ENCODE data around the gene PRRX1. TPM values are rescaled to one million over a fixed set of nuclear protein-coding genes. Genes with fewer than 3 reads are reported as not detected.

PRRX1 gene
- total RNA-seq, 5 donors from 2014 or later (not counting 1 experiment from before 2014, with no cell fraction given), result 0.07 to 0.50 (median 0.41) TPM; not detected in 2

DNA sequence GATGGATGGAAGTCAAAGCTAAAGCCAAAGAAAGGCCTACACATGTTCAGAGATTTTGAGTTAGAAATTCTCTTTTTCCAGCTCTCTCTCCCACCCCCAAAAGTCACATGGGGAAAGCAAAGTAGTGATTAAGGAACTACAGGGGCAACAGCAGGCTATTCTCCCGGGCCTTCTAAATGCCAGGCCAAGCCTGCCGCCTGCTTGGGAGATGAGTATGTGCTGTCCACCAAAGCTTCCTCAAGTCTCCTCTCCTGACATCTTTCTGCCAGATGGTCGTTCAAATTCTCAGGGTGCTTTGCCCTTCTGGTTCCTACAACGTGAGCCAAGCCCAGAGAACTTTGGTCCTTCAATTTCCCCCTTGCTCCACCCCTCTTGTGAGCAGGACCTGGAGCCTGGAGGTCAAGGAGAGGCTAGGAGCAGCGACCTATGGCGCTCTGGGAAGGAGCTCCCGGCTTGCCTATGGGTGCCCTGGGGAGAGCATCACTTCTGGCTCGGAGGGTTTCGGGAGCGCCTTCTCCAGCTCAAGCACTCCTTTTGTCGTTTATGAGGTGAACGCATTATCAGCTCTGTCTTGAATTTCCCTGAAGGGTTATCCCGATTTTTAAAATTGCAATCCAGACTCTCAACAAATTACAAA lies 4.4 kb upstream of the PRRX1 start:
- peaks cover 0 to 5% of the 10 kb centered on the region in 2 experiments for H3K4me1 ChIP-seq (ENCODE audit: control insufficient read depth in 1 of 2, extremely low read depth in 1 of 2, insufficient read depth in 2 of 2, low read length in 2 of 2)
- no peak overlapping the region for H3K4me3 ChIP-seq (ENCODE audit: control insufficient read depth in 1 of 2, extremely low read depth in 1 of 2, low read length in 1 of 2)
- ChIA-PET CTCF (no interaction called here), POLR2A (no interaction called here)
- no peaks in the 10 kb centered on the region for H3K36me3 ChIP-seq (ENCODE audit: control insufficient read depth in 2 of 2, extremely low read depth in 1 of 2, insufficient read depth in 1 of 2, low read length in 1 of 2)
- H3K27me3 ChIP-seq (replicated peaks in 1 of 2; ENCODE audit: control insufficient read depth in 2 of 2, extremely low read depth in 1 of 2, insufficient read depth in 2 of 2, low read length in 1 of 2), result peaks cover 13 to 45% of the 10 kb centered on the region in 2 experiments
- ATAC-seq (replicated peaks in 1 of 4) (no peak), DNase-seq (no peak)
- Mint-ChIP-seq H3K27me3 (peaks cover 69 to 71% of the 10 kb centered on the region in 2 donors), H3K36me3 (no peaks in the 10 kb centered on the region), H3K9me3 (no peaks in the 10 kb centered on the region), H3K27ac (no peak overlapping the region), H3K4me1 (peaks cover 16 to 22% (median 21%) of the 10 kb centered on the region in 3 donors), H3K4me3 (no peak overlapping the region)
- no peak overlapping the region for H3K27ac ChIP-seq (ENCODE audit: low read length)
- no peaks in the 10 kb centered on the region for H3K9me3 ChIP-seq
- 45% methylated on average over 6 of the region's 13 CpGs for WGBS (ENCODE audit: insufficient coverage)

DNA sequence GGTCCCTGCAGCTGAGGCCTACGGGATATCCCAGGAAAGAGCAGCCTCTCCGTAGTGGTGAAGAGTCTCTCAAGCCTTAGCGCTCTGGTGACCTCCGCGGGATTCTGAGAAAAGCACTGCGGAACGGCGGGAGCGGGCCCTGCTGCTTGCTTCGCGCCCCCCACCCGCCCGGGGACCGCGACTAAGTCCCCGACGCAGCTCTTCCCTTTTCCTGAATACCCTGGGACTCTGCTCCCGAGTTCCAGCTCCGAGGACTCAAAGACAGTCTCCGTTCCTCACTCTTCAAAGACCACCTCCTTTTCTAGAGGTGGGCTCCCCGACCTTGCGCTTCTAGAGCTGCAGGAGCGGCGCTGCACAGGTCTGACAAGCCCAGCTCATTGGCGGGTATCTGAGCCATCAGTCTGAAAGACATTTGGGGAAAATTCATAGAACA lies 3.6 kb upstream of the PRRX1 start:
- Mint-ChIP-seq H3K27me3 (peaks cover 72 to 74% of the 10 kb centered on the region in 2 donors), H3K4me1 (peaks cover 18 to 30% (median 27%) of the 10 kb centered on the region in 3 donors), H3K36me3 (no peaks in the 10 kb centered on the region), H3K4me3 (no peak overlapping the region), H3K9me3 (no peaks in the 10 kb centered on the region), H3K27ac (no peak overlapping the region)
- ChIA-PET POLR2A (no interaction called here), CTCF (no interaction called here)
- DNase-seq (no peak), ATAC-seq (replicated peaks in 1 of 4) (no peak)
- no peaks in the 10 kb centered on the region for H3K36me3 ChIP-seq (ENCODE audit: control insufficient read depth in 2 of 2, extremely low read depth in 1 of 2, insufficient read depth in 1 of 2, low read length in 1 of 2)
- peaks cover 16 to 53% of the 10 kb centered on the region in 2 experiments for H3K27me3 ChIP-seq (replicated peaks in 1 of 2; ENCODE audit: control insufficient read depth in 2 of 2, extremely low read depth in 1 of 2, insufficient read depth in 2 of 2, low read length in 1 of 2)
- no peak overlapping the region for H3K4me3 ChIP-seq (ENCODE audit: control insufficient read depth in 1 of 2, extremely low read depth in 1 of 2, low read length in 1 of 2)
- peaks cover 0 to 10% of the 10 kb centered on the region in 2 experiments for H3K4me1 ChIP-seq (ENCODE audit: control insufficient read depth in 1 of 2, extremely low read depth in 1 of 2, insufficient read depth in 2 of 2, low read length in 2 of 2)
- no peak overlapping the region for H3K27ac ChIP-seq (ENCODE audit: low read length)
- WGBS (ENCODE audit: insufficient coverage), result 11% methylated on average over 19 of the region's 25 CpGs
- H3K9me3 ChIP-seq, result no peaks in the 10 kb centered on the region

DNA sequence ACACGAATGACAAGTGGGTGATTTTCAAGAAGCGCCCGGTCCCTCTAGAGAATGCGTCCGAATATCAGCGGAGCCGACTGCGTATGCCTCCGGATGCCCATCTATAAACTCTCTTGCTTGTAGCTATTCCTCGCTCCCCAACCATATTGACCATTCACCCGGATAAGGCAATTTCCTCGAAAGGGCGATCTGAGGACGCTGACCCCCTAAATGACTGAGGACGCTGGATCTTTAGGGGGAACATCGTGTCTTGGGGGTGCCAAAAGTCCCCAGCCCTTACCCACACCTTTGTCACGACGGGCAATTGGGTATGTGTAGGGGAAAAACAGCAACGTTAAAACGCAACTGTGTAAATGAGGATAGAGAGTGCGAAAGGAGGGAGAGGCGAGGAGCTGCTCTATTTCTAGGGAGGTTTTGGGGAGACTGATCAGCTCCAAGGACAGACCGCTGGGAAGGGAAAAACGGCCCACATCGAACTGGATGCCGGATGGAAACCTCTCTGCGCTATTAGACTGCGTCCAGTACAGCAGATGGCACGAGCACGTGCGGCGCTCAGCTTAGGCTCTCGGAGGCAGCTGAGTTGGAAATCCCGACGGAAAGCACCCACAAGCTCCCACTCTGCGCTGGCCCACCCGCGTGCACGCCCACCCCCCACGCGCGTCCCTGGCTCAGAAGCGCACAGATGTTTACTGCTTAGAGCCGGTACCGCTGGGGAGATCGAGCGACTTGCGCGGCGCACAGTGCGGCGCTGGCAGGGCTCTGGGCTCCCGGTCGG lies 2.9 kb upstream of the PRRX1 start:
- ATAC-seq (replicated peaks in 1 of 4) (no peak), DNase-seq (no peak)
- H3K4me1 ChIP-seq (ENCODE audit: control insufficient read depth in 1 of 2, extremely low read depth in 1 of 2, insufficient read depth in 2 of 2, low read length in 2 of 2), result peaks cover 0 to 10% of the 10 kb centered on the region in 2 experiments
- Mint-ChIP-seq H3K27me3 (peaks cover 73 to 77% of the 10 kb centered on the region in 2 donors), H3K4me3 (peak overlapping the region in 1 of 3 donors; percentile 43), H3K4me1 (peaks cover 24 to 33% (median 28%) of the 10 kb centered on the region in 3 donors), H3K36me3 (no peaks in the 10 kb centered on the region), H3K27ac (no peak overlapping the region), H3K9me3 (no peaks in the 10 kb centered on the region)
- H3K9me3 ChIP-seq, result no peaks in the 10 kb centered on the region
- H3K27ac ChIP-seq (ENCODE audit: low read length), result no peak overlapping the region
- peaks cover 16 to 61% of the 10 kb centered on the region in 2 experiments for H3K27me3 ChIP-seq (replicated peaks in 1 of 2; ENCODE audit: control insufficient read depth in 2 of 2, extremely low read depth in 1 of 2, insufficient read depth in 2 of 2, low read length in 1 of 2)
- ChIA-PET POLR2A (no interaction called here), CTCF (no interaction called here)
- 12% methylated on average over 37 of the region's 54 CpGs for WGBS (ENCODE audit: insufficient coverage)
- no peak overlapping the region for H3K4me3 ChIP-seq (ENCODE audit: control insufficient read depth in 1 of 2, extremely low read depth in 1 of 2, low read length in 1 of 2)
- no peaks in the 10 kb centered on the region for H3K36me3 ChIP-seq (ENCODE audit: control insufficient read depth in 2 of 2, extremely low read depth in 1 of 2, insufficient read depth in 1 of 2, low read length in 1 of 2)

DNA sequence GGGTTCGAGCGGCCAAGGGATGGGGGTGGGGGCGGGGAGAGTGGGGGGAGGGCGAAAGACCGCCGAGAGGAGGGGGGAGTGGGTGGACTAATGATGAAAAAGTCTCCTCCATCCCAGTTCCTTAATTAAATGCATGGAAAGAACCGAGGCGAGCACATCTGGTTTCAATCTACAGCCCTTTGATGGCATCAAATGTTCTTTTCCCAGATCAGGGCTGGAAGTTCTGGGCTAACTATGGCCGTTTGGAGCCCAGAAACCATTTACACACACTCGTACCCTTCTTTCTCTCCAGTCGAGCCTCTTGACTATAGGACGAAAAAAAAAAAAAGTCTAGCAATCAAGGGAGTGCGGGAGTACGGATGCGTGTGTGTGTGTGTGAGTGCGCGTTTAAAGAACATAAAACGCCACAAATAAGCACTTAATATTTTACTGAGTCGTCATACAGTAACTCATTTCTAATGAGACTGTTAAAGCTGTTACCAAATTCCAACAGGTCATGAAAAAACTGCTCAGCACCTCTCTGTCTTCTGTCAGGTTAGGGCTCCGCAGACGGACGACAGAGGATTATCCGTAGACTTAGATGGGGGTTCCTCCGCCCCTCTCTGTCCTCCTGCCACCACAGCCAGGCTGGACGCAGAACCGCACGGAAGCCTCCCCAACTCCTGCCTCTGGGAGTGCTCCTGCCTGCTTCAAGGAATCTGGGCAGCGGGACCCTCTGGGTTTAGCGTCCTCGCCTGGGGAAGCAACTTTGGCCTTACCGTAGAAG lies 2.1 kb upstream of the PRRX1 start:
- CTCF ChIA-PET, result no interaction called here
- peaks cover 16 to 68% of the 10 kb centered on the region in 2 experiments for H3K27me3 ChIP-seq (replicated peaks in 1 of 2; ENCODE audit: control insufficient read depth in 2 of 2, extremely low read depth in 1 of 2, insufficient read depth in 2 of 2, low read length in 1 of 2)

DNA sequence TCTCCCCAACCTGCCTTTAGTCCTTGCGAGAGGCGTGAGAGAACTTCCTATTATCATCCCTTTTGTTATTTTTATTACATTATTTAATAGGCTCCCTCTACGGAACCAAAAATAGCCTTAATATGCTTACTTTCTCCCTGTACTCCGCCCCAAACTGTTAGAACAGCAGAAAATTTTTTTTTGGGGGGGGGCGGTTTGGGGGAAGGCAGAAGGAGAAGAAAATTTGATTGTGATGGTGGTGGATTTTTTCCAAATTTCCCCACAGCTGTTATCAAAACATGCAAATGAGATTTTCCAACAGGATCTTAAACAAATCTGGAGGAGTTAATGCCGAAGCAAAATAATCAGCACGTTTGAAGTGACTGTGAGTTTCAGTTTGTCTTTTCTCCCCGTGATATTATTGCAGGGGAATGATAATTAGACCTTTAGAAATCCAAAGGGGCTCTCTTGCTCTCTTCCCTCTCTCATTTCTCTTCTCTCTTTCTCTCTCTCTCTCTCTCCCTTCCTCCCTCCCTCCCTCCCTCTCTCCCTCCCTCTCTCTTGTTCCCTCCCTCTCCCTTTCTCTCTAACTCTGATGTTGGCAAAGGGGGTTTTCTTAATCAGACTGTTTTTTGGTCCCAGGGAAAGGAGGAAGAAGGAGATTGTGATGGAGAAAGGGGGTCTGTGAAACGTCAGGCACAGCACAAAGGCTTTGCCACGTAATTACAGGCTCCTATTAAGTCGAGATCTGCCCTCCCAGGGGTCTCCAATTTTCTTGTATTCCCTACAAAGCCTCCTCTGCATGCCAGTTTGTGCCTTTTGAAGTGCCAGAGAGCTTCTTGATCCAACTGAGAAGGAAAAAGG lies 1.1 kb upstream of the PRRX1 start:
- H3K4me3 Mint-ChIP-seq, result no peak overlapping the region
- H3K9me3 ChIP-seq, result no peaks in the 10 kb centered on the region
- ATAC-seq (replicated peaks in 1 of 4) (no peak), DNase-seq (no peak)
- 0% methylated on average over 2 of the region's 11 CpGs for WGBS (ENCODE audit: insufficient coverage)
- H3K36me3 ChIP-seq (ENCODE audit: control insufficient read depth in 2 of 2, extremely low read depth in 1 of 2, insufficient read depth in 1 of 2, low read length in 1 of 2), result no peaks in the 10 kb centered on the region
- POLR2A ChIA-PET, result no interaction called here
- H3K27ac Mint-ChIP-seq, result no peak overlapping the region
- peaks cover 31 to 44% (median 39%) of the 10 kb centered on the region in 3 donors for H3K4me1 Mint-ChIP-seq
- H3K4me3 ChIP-seq (ENCODE audit: control insufficient read depth in 1 of 2, extremely low read depth in 1 of 2, low read length in 1 of 2), result no peak overlapping the region
- no peaks in the 10 kb centered on the region for H3K9me3 Mint-ChIP-seq
- peaks cover 0 to 10% of the 10 kb centered on the region in 2 experiments for H3K4me1 ChIP-seq (ENCODE audit: control insufficient read depth in 1 of 2, extremely low read depth in 1 of 2, insufficient read depth in 2 of 2, low read length in 2 of 2)
- no peaks in the 10 kb centered on the region for H3K36me3 Mint-ChIP-seq
- CTCF ChIA-PET, result no interaction called here
- peaks cover 18 to 76% of the 10 kb centered on the region in 2 experiments for H3K27me3 ChIP-seq (replicated peaks in 1 of 2; ENCODE audit: control insufficient read depth in 2 of 2, extremely low read depth in 1 of 2, insufficient read depth in 2 of 2, low read length in 1 of 2)
- H3K27me3 Mint-ChIP-seq, result peaks cover 77 to 85% of the 10 kb centered on the region in 2 donors
- no peak overlapping the region for H3K27ac ChIP-seq (ENCODE audit: low read length)

More for the DNA sequence above, 2.1 kb upstream of the PRRX1 start:
- POLR2A ChIA-PET, result no interaction called here
- H3K9me3 ChIP-seq, result no peaks in the 10 kb centered on the region
- DNase-seq, result no peak
- Mint-ChIP-seq H3K4me1 (peaks cover 30 to 37% (median 31%) of the 10 kb centered on the region in 3 donors), H3K4me3 (no peak overlapping the region), H3K27me3 (peaks cover 77 to 84% of the 10 kb centered on the region in 2 donors), H3K27ac (no peak overlapping the region), H3K36me3 (no peaks in the 10 kb centered on the region), H3K9me3 (no peaks in the 10 kb centered on the region)
- no peak overlapping the region for H3K4me3 ChIP-seq (ENCODE audit: control insufficient read depth in 1 of 2, extremely low read depth in 1 of 2, low read length in 1 of 2)
- H3K27ac ChIP-seq (ENCODE audit: low read length), result no peak overlapping the region
- 19% methylated on average over 2 of the region's 31 CpGs for WGBS (ENCODE audit: insufficient coverage)
- no peaks in the 10 kb centered on the region for H3K36me3 ChIP-seq (ENCODE audit: control insufficient read depth in 2 of 2, extremely low read depth in 1 of 2, insufficient read depth in 1 of 2, low read length in 1 of 2)
- ATAC-seq (replicated peaks in 1 of 4), result no peak
- peaks cover 0 to 10% of the 10 kb centered on the region in 2 experiments for H3K4me1 ChIP-seq (ENCODE audit: control insufficient read depth in 1 of 2, extremely low read depth in 1 of 2, insufficient read depth in 2 of 2, low read length in 2 of 2)
